H1 (cell line): ENCODE results near the gene ZBED4. TPM values are rescaled to one million over a fixed set of nuclear protein-coding genes. Genes with fewer than 3 reads are reported as not detected.

Experiments
- CTCF ChIA-PET: fragments of 300-600 bp; sonication (Branson Sonifier 250); formaldehyde crosslinking; loops from one replicate; lab custom pipeline; 2021; ENCODE audit not compliant: partially characterized antibody; lab: Charles Lee
- POLR2A ChIA-PET: fragments of 300-600 bp; sonication (Branson Sonifier 250); formaldehyde crosslinking; loops from one replicate; lab custom pipeline; 2021; ENCODE audit warnings: inconsistent platforms; ENCODE audit not compliant: partially characterized antibody; lab: Charles Lee
- DNase-seq, 2 experiments: peaks; one replicate each; pipeline versions ENCODE4 v3.0.0 to v3.0.0-alpha.2; 2010 to 2022; ENCODE audit warnings: low spot score in 2 of 2, low read depth in 1 of 2, mixed read lengths in 1 of 2
- FAIRE-seq: peaks from 2 replicates; lab custom pipeline; 2011; peaks lifted over from hg19 to GRCh38; lab: Jason Lieb, UNC
- H2AFZ ChIP-seq: 2 replicates; pipeline ENCODE4 v1.8.1; 2012; ENCODE audit warnings: low read length, inconsistent platforms
- H2AK5ac ChIP-seq: 2 replicates; pipeline ENCODE4 v1.6.1; 2013; ENCODE audit warnings: low read depth, low read length
- H2BK120ac ChIP-seq: replicated peaks from 2 replicates; pipeline ENCODE3; 2013; ENCODE audit warnings: low read depth, low read length, inconsistent platforms
- H2BK12ac ChIP-seq: 2 replicates; pipeline ENCODE4 v1.6.1; 2013; ENCODE audit warnings: low read depth, low read length
- H2BK15ac ChIP-seq: 2 replicates; pipeline ENCODE4 v1.6.1; 2013; ENCODE audit warnings: low read length
- H2BK20ac ChIP-seq: 2 replicates; pipeline ENCODE4 v1.6.1; 2013; ENCODE audit warnings: low read length
- H2BK5ac ChIP-seq: 2 replicates; pipeline ENCODE4 v1.6.1; 2013; ENCODE audit warnings: low read depth, low read length
- H3K14ac ChIP-seq: 2 replicates; pipeline ENCODE4 v1.6.1; 2013; ENCODE audit warnings: inconsistent platforms; ENCODE audit not compliant: insufficient read length
- H3K18ac ChIP-seq: 2 replicates; pipeline ENCODE4 v1.6.1; 2013; ENCODE audit warnings: low read length; ENCODE audit errors: extremely low read depth
- H3K23ac ChIP-seq: 2 replicates; pipeline ENCODE4 v1.6.1; 2013; ENCODE audit warnings: inconsistent platforms; ENCODE audit not compliant: insufficient read length
- H3K23me2 ChIP-seq: 2 replicates; pipeline ENCODE4 v1.6.1; 2013; ENCODE audit warnings: low read depth, low read length
- H3K27ac ChIP-seq: 2 replicates; pipeline ENCODE4 v1.6.1; 2011; ENCODE audit warnings: low read depth, low read length, inconsistent platforms
- H3K27me3 ChIP-seq, 4 experiments: replicated peaks in 1 of 4; 1 replicate in 1 of 4; 2 replicates in 3 of 4; pipeline versions ENCODE4 v1.6.1 to v1.8.1; 2011 to 2013; ENCODE audit warnings: low read length in 3 of 4, mild to moderate bottlenecking in 3 of 4, inconsistent platforms in 2 of 4, mixed read lengths in 2 of 4, moderate library complexity in 1 of 4; ENCODE audit not compliant: control insufficient read depth in 3 of 4, insufficient read depth in 3 of 4; ENCODE audit errors: extremely low read depth in 1 of 4
- H3K36me3 ChIP-seq, 4 experiments: 2 replicates each; pipeline versions ENCODE4 v1.6.1 to v1.8.1; 2011 to 2013; ENCODE audit warnings: mild to moderate bottlenecking in 4 of 4, low read length in 3 of 4, moderate library complexity in 2 of 4, control low read depth in 1 of 4, inconsistent platforms in 1 of 4; ENCODE audit not compliant: insufficient read depth in 4 of 4, control insufficient read depth in 2 of 4
- H3K4ac ChIP-seq: replicated peaks from 2 replicates; pipeline ENCODE3; 2013; ENCODE audit warnings: low read length, low read depth, mixed read lengths, inconsistent platforms; ENCODE audit not compliant: insufficient read length
- H3K4me1 ChIP-seq, 4 experiments: replicated peaks in 1 of 4; 1 replicate in 1 of 4; 2 replicates in 3 of 4; pipeline versions ENCODE4 v1.6.1 to v1.8.1; 2011 to 2013; ENCODE audit warnings: low read length in 3 of 4, inconsistent platforms in 2 of 4, mixed read lengths in 1 of 4; ENCODE audit not compliant: insufficient read depth in 4 of 4, control insufficient read depth in 3 of 4
- H3K4me2 ChIP-seq, 2 experiments: 2 replicates each; pipeline versions ENCODE4 v1.6.1 to v1.8.1; 2011 to 2013; ENCODE audit warnings: low read depth in 2 of 2, low read length in 2 of 2, control low read depth in 1 of 2, inconsistent platforms in 1 of 2, mild to moderate bottlenecking in 1 of 2; ENCODE audit not compliant: insufficient read depth in 1 of 2
- H3K4me3 ChIP-seq, 4 experiments: fragments of 200-600, 300-600 bp in 1 of 4; sonication (generic), shearing (Covaris generic), sonication (Bioruptor Twin) in 1 of 4; 2 replicates each; pipeline versions ENCODE4 v1.5.1 to v1.8.1; 2011 to 2016; ENCODE audit warnings: low read length in 4 of 4, low read depth in 3 of 4, control low read depth in 2 of 4, inconsistent platforms in 2 of 4, mild to moderate bottlenecking in 2 of 4, mixed read lengths in 1 of 4, moderate library complexity in 1 of 4; ENCODE audit not compliant: insufficient read depth in 2 of 4; ENCODE audit errors: extremely low read depth in 1 of 4
- H3K56ac ChIP-seq: replicated peaks from 2 replicates; pipeline ENCODE3; 2013; ENCODE audit warnings: low read depth, mild to moderate bottlenecking, mixed read lengths, low read length, inconsistent platforms; ENCODE audit not compliant: insufficient read length
- H3K79me1 ChIP-seq: 2 replicates; pipeline ENCODE4 v1.6.1; 2013; ENCODE audit warnings: low read depth, low read length, control low read depth
- H3K79me2 ChIP-seq, 2 experiments: 2 replicates each; pipeline versions ENCODE4 v1.6.1 to v1.8.1; 2012 to 2013; ENCODE audit warnings: low read length in 2 of 2, mild to moderate bottlenecking in 2 of 2, inconsistent platforms in 1 of 2; ENCODE audit not compliant: insufficient read depth in 2 of 2, control insufficient read depth in 1 of 2
- H3K9ac ChIP-seq, 4 experiments: replicated peaks in 1 of 4; 1 replicate in 1 of 4; 2 replicates in 3 of 4; pipeline versions ENCODE4 v1.6.1 to v1.8.1; 2011 to 2013; ENCODE audit warnings: low read depth in 3 of 4, low read length in 3 of 4, control low read depth in 2 of 4, mild to moderate bottlenecking in 2 of 4, moderate library complexity in 2 of 4, inconsistent platforms in 1 of 4; ENCODE audit errors: extremely low read depth in 1 of 4
- H3K9me3 ChIP-seq, 2 experiments: 2 replicates each; pipeline versions ENCODE4 v1.6.1 to v1.8.1; 2012 to 2013; ENCODE audit warnings: mild to moderate bottlenecking in 2 of 2, moderate library complexity in 2 of 2, control low read depth in 1 of 2, inconsistent platforms in 1 of 2, low read depth in 1 of 2, low read length in 1 of 2, mixed read lengths in 1 of 2; ENCODE audit not compliant: insufficient read depth in 2 of 2
- H4K20me1 ChIP-seq, 2 experiments: replicated peaks in 1 of 2; 2 replicates each; pipeline versions ENCODE3 to v1.8.1; 2011 to 2013; ENCODE audit warnings: inconsistent platforms in 2 of 2, low read length in 2 of 2, mild to moderate bottlenecking in 1 of 2; ENCODE audit not compliant: insufficient read depth in 2 of 2, control insufficient read depth in 1 of 2
- H4K5ac ChIP-seq: 2 replicates; pipeline ENCODE4 v1.6.1; 2013; ENCODE audit warnings: low read length, low read depth, mixed read lengths, inconsistent platforms; ENCODE audit not compliant: insufficient read length
- H4K8ac ChIP-seq: 2 replicates; pipeline ENCODE4 v1.8.0; 2013; ENCODE audit warnings: mild to moderate bottlenecking, moderate library complexity, low read length, inconsistent platforms; ENCODE audit not compliant: insufficient read depth; ENCODE audit errors: extremely low read depth
- H4K91ac ChIP-seq: replicated peaks from 2 replicates; pipeline ENCODE3; 2013; ENCODE audit warnings: low read length, mixed read lengths, inconsistent platforms; ENCODE audit not compliant: insufficient read length
- ATF2 ChIP-seq: IDR thresholded peaks from 2 replicates; pipeline ENCODE4 v1.6.1; 2012; ENCODE audit warnings: low read length, inconsistent platforms
- WGBS, 2 experiments: shearing (Covaris generic) in 1 of 2; methylation state at CpG; one replicate each; pipeline versions ENCODE4 v1.1.6 to v1.1.7; 2013 to 2015; ENCODE audit warnings: low lambda C conversion rate in 2 of 2, mixed read lengths in 2 of 2, inconsistent platforms in 1 of 2, low coverage in 1 of 2, missing lambda C conversion rate in 1 of 2; ENCODE audit not compliant: insufficient replicate concordance in 2 of 2, insufficient coverage in 1 of 2, insufficient read length in 1 of 2; ENCODE audit errors: extremely low coverage in 1 of 2, missing lambda C conversion rate in 1 of 2; 5-methylcytosine and 5-hydroxymethylcytosine counted together
- polyA plus RNA-seq, 7 experiments: library from polyadenylated mRNA; depleted of rRNA in 3 of 7; stranded (reverse) in 5 of 7; unstranded in 2 of 7; fragments of >200 nt in 5 of 7; fragments of 200-250 nt in 2 of 7; gene quantifications; 1 replicate in 5 of 7; 2 replicates in 1 of 7; 4 replicates in 1 of 7; pipeline versions ENCODE4 v1.2.1 to v1.2.3, GENCODE V29; 2011 to 2013; ENCODE audit warnings: missing spikeins in 2 of 7, mixed read lengths in 2 of 7
- total RNA-seq: library from RNA; stranded (reverse); fragmentation: NEBNext Ultra II Directional; extraction: Animal tissue kit (Norgen Biotek cat#: 25700); gene quantifications from 2 replicates; pipeline ENCODE4 v1.2.1, GENCODE V29; 2021

ZBED4 gene
- total and polyA plus RNA-seq, 2 of the 8 experiments (the other 6 are each of a cell fraction or from before 2014, with no cell fraction given) = 11.0 to 28.3 TPM

GRCh38 chr22:49817359-49817758 lies 36.3 kb upstream of the ZBED4 start:
- no peaks in the 10 kb centered on the region for H3K27me3 ChIP-seq
- no peak for TF ChIP-seq ATF2
- ChIA-PET CTCF (interaction anchor here (1.5 kb wide), 1 partner anchor 11 kb away, joined by 3 read pairs; no protein-coding TSS in a partner anchor), POLR2A (interaction anchor here (0.8 to 1.1 kb wide), 2 partner anchors 8 to 47 kb away, joined by 3 to 4 read pairs; no protein-coding TSS in a partner anchor)
- no peak overlapping the region for H2AFZ ChIP-seq
- no peak overlapping the region for H3K4ac ChIP-seq
- no peak overlapping the region for H3K27ac ChIP-seq
- no peak overlapping the region for H2BK12ac ChIP-seq
- H3K9ac ChIP-seq = no peak overlapping the region
- no peaks in the 10 kb centered on the region for H3K9me3 ChIP-seq
- no peak overlapping the region for H2AK5ac ChIP-seq
- no peak overlapping the region for H2BK20ac ChIP-seq
- no peaks in the 10 kb centered on the region for H3K23me2 ChIP-seq
- H2BK5ac ChIP-seq = no peak overlapping the region
- H3K14ac ChIP-seq = no peak overlapping the region
- WGBS, 2 experiments = 98% methylated on average over 3 of the region's 3 CpGs; no CpG with 5 or more reads in 1 of the 2 experiments
- H3K36me3 ChIP-seq = peaks cover 10 to 46% (median 21%) of the 10 kb centered on the region in 4 experiments; a peak in 7 of 8 replicates
- FAIRE-seq (no peak), DNase-seq (no peak)
- H3K79me1 ChIP-seq = peaks cover 20% of the 10 kb centered on the region
- no peaks in the 10 kb centered on the region for H3K4me1 ChIP-seq
- no peak overlapping the region for H3K18ac ChIP-seq
- no peak overlapping the region for H4K5ac ChIP-seq
- H2BK15ac ChIP-seq = no peak overlapping the region
- H3K79me2 ChIP-seq = peaks cover 28 to 98% of the 10 kb centered on the region in 2 experiments
- no peak overlapping the region for H3K56ac ChIP-seq
- H4K20me1 ChIP-seq = peaks cover 28 to 44% of the 10 kb centered on the region in 2 experiments
- H3K23ac ChIP-seq = no peak overlapping the region
- no peak overlapping the region for H3K4me2 ChIP-seq
- H3K4me3 ChIP-seq = no peak overlapping the region
- no peak overlapping the region for H4K91ac ChIP-seq
- no peak overlapping the region for H4K8ac ChIP-seq
- H2BK120ac ChIP-seq = no peak overlapping the region
